CD4-positive, alpha-beta T cell treated with Interleukin-6 for 4 hours (primary cell): ENCODE measurements around the gene UBE2D3.
"Not testable (repeated sequence)": the region's sequence is repeated elsewhere in the genome, so short reads cannot be mapped to it uniquely, and the experiment has no call there.

Experiments used
- DNase-seq: peaks from one replicate; pipeline ENCODE4 v3.0.0-alpha.2; 2020; ENCODE audit warnings: mixed read lengths

The UBE2D3 gene

GRCh38 chr4:102826890-102827673, at the start of gene UBE2D3:
TSS of gene UBE2D3 (minus strand) at chr4:102827551. CDS start at chr4:102826508, 1,043 bp downstream.
- peak; percentile 94 for DNase-seq

- DNase-seq: no peak
Observed at GRCh38 chr4:102871772-102872171, 44.4 kb upstream of the UBE2D3 start.

DNA sequence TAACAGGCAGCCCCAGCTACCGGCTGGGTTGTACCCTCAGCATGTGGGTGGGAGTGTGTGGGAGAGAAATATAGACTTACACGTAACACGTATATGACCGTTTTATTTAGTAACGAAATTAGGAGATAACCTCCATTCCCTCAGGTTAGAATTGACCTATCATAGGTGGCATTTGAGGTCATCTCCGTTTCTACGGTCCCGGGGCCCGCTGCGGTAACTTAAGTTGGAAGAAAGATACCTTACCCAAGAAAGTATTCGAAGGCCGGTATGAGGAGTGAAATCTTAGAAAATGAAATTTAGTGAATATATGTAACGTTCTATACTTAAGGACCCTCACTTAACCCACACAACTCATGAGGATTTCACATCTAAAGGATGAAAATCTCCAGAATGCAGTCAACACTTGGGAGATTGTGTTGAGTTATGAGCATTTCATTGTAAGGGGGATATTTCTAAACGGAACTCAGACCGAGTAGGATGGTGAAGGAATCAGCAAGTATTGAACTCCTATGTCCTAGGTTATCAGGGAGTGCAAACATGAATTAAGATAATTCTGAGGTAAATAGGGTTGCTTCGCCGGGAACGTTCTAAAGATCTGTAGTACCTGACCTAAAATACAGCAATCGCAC, 42.3 kb upstream of the UBE2D3 start:
- no peak for DNase-seq

- peak; percentile 89 for DNase-seq
Observed at GRCh38 chr4:102868781-102869568, 41.6 kb upstream of the UBE2D3 start, which contains the start of gene CISD2. TSS of gene CISD2 (plus strand) at chr4:102868992. CDS start at chr4:102869085, 93 bp downstream.

DNA sequence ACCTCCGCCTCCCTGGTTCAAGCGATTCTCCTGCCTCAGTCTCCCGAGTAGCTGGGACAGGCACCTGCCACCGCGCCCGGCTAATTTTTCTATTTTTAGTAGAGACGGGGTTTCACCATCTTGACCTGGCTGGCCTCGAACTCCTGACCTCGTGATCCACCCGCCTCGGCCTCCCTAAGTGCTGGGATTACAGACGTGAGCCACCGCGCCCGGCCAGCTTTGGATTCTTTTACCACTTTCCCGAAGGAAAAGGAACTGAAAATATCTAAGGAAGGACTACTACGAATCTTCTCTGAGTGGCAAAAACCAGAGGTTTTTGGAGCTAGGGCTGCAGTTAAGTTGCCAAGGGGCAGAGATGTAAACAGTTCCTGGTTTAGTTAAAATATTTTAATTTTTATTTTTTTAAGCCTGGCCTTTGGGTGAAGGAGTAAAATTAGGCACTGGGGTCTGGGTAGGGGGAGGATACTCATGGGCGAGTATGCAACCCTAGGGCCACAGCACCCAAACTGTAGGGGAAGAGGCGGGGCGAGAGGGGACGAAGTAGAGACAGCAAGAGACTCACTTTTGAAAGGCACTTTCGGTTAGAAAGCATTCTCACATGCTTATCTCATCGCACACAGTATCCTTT, 40.9 kb upstream of the UBE2D3 start:
- DNase-seq: no peak

DNA sequence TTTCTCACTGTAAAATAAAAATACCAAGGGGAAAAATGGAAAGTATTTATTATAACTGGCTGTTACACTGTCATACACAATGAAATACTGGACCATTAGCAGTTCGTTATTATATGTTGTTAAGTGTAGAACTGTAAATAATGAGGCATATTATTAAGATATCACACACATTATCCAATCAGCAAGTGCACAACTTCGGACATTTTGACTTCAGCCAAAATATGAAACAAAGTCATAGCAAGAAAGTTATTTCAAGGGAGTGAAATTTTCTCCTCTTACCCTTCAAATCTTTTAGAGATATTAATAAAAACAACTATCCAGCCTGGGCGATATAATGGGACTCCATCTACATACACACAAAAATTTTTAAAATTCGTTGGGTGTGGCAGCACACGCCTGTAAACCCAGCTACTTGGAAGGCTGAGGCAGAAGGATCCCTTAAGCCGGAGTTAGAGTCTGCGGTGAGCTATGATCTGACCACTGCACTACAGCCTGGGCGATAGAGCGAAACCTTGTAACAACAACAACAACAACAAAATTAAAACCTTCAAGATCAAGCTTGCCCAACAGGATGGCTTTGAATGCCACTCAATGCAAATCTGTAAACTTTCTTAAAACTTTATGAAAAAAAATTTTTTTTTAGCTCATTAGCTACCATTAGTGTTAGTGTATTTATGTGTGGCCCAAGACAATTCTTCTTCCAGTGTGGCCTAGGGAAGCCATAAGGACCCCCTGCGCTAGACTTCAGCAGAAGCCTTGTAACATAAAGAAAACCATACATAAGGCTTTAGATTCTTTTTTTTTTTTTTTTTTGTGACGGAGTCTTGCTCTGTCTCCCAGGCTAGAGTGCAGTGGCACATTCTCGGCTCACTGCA, 40.2 kb upstream of the UBE2D3 start:
- DNase-seq: no peak

GRCh38 chr4:102865327-102865726, 38.0 kb upstream of the UBE2D3 start:
- not testable (repeated sequence) for DNase-seq

DNA sequence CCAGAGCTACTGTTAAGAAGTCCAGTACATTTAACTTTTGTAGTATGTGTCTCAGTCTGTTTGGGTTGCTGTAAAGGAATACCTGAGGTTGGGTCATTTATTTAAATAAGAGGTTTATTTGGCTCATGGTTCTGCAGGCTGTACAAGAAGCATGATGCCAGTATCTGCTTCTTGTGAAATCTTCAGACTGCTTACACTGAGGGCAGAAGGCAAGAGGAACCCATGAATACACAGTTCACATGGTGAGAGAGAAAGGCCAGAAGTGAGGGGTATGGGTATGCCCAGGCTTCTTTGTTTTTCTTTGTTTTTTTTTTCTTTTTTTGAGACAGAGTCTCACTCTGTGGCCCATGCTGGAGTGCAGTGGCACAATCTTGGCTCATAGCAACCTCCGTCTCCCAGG, 35.4 kb upstream of the UBE2D3 start:
- DNase-seq: no peak

GRCh38 chr4:102862016-102862415, 34.7 kb upstream of the UBE2D3 start:
- no peak for DNase-seq

DNA sequence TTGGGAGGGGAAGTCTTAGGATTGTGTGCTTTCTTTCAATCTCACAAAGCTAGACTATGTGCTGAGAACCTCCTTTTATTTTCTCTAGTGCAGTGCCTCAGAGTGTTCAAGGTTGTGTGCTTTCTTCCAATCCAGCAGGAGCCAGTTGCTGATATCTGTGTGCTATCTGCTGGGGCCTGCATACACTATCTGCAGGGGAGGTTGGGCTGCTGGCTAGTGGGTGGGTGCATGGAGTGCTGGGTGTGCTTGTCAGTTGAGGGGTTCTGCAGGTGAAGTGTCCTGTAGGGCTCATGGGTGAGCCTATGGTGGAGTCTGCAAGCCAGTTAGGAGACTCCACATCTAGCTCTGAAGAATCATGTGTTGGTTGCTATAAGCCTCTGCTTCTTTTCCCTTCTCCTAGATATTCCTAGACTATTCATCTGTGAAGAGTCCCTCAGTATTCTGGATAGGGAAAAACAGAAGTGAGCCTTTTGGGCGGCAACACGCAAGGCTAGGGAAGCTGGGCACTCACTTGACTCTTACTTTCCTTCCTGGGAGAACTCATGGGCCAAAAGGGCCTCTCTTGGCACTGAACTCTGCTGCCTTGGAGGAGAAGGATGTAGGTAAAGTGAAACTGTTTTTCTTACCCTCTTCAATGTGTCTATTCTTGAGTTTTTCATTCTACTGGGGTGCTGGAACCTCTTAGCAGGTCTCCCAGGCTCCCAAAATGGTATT, 33.4 kb upstream of the UBE2D3 start:
- DNase-seq: no peak

GRCh38 chr4:102858828-102859464, 31.6 kb upstream of the UBE2D3 start:
- DNase-seq: no peak

GRCh38 chr4:102850370-102850769, 23.0 kb upstream of the UBE2D3 start:
- DNase-seq: no peak

- DNase-seq: no peak
Observed at GRCh38 chr4:102849579-102850104, 22.3 kb upstream of the UBE2D3 start.

GRCh38 chr4:102847687-102848086, 20.3 kb upstream of the UBE2D3 start:
- no peak for DNase-seq

GRCh38 chr4:102843938-102844337, 16.6 kb upstream of the UBE2D3 start:
- no peak for DNase-seq

GRCh38 chr4:102843273-102843672, 15.9 kb upstream of the UBE2D3 start:
- DNase-seq: no peak

GRCh38 chr4:102842367-102842766, 15.0 kb upstream of the UBE2D3 start:
- no peak for DNase-seq

DNA sequence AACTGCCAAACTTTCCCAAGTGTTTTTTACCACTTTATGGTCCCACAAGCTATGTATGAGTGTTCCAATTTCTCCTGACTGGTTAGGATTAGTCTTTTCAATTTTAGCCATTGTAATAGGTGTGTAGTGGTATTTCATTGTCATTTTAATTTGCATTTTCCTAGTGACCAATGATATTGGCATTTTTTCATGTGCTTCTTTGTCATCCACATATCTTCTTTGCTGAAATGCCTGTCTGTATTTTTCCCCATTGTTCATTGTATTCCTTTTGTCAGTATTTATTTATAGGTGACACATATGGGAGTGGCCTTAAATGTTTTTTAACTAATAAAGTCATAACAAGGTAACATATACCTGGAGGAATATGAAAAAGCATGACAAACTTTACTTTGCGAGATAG, 9.2 kb upstream of the UBE2D3 start:
- no peak for DNase-seq

DNA sequence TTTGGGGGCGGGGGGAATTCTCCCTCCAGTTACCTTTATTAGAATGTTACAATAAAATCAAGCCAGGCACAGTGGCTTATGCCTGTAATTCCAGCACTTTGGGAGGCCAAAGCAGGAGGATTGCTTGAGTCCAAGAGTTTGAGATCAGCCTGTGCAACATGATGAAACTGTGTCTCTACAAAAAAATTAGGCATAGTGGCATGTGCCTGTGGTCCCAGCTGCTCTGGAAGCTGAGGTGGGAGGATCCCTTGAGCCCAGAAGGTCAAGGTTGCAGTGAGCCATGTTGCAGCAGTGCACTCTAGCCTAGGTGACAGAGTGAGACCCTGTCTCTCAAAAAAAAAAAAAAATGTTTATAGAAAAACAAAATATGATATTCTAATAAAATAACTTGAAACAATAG, 5.3 kb upstream of the UBE2D3 start:
- DNase-seq: no peak

GRCh38 chr4:102832105-102832504, 4.8 kb upstream of the UBE2D3 start:
- DNase-seq: no peak

- DNase-seq: no peak
Observed at GRCh38 chr4:102829803-102830202, 2.5 kb upstream of the UBE2D3 start.
